Colonic mucosa (tissue), 4 donors: Measurements from ENCODE around the gene BZW1. TPM values are rescaled to one million over a fixed set of nuclear protein-coding genes. Genes with fewer than 3 reads are reported as not detected.

Experiments
- DNase-seq: peaks from one replicate; pipeline ENCODE4 v3.0.0-alpha.2; 2020
- H3K27ac ChIP-seq: fragments of 200-600 bp; one replicate; pipeline ENCODE4 v1.8.0; 2021
- H3K27me3 ChIP-seq: fragments of 200-600 bp; one replicate; pipeline ENCODE4 v1.8.0; 2021
- H3K36me3 ChIP-seq: fragments of 200-600 bp; one replicate; pipeline ENCODE4 v1.8.0; 2021
- H3K4me1 ChIP-seq: fragments of 200-600 bp; one replicate; pipeline ENCODE4 v1.8.0; 2021; ENCODE audit warnings: mild to moderate bottlenecking
- H3K4me3 ChIP-seq: fragments of 200-600 bp; one replicate; pipeline ENCODE4 v1.8.0; 2021
- H3K9ac ChIP-seq, 2 donors: one replicate each; pipeline ENCODE4 v1.7.0; 2013; ENCODE audit warnings: control low read depth in 2 of 2, low read depth in 2 of 2, low read length in 2 of 2
- H3K9me3 ChIP-seq: fragments of 200-600 bp; one replicate; pipeline ENCODE4 v1.8.0; 2021
- intact Hi-C: fragments of 100-400 bp; cut with DNase I; formaldehyde crosslinking; loops from one replicate; pipeline ENCODE4 v1.14.1; 2022
- total RNA-seq, 2 donors: library from RNA; stranded (reverse); fragmentation: NEBNext Ultra II Directional in 1 of 2; extraction: Animal tissue kit (Norgen Biotek cat#: 25700) in 1 of 2; gene quantifications; one replicate each; pipeline ENCODE4 v1.2.1, GENCODE V29; 2021
- TF ChIP-seq, protein P1 (sequence below): fragments of 200-600 bp; IDR thresholded peaks from one replicate; pipeline ENCODE4 v1.8.0; 2022; ENCODE audit warnings: antibody characterized with exemption, mild to moderate bottlenecking
- donor health status: healthy.
- donor health status: DM: no; HTN: no; CAD: no.
- donor health status: DM: no; HTN: no; CAD: no.

Gene BZW1
- total RNA-seq, 2 donors from 2014 or later = 253 to 257 TPM

DNA sequence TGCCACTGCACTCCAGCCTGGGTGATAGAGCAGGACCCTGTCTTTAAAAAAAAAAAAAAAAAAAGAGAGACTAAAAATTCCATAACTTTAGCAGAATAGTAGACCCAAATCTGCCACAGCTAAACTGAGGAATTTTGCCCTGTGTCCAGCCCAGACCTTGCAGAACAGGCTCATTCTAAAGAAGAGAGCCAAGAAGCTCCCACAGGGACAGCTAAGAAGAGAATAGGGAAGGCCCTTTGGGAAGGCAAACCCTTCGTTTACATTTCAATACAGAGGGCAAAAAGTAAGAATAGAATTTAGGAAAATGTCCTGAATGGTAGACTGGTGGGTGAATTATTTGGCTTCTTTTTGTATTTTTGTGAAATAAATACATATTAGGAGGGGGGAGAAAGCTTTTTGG, 21.5 kb upstream of the BZW1 start:
- DNase-seq = no peak
- intact Hi-C loops = no loop called here
- Histone ChIP-seq H3K27ac (no peak overlapping the region), H3K4me3 (no peak overlapping the region), H3K9me3 (no peaks in the 10 kb centered on the region), H3K27me3 (no peaks in the 10 kb centered on the region), H3K9ac (no peak overlapping the region), H3K36me3 (no peaks in the 10 kb centered on the region), H3K4me1 (no peaks in the 10 kb centered on the region)
- TF ChIP-seq, protein P1, sequence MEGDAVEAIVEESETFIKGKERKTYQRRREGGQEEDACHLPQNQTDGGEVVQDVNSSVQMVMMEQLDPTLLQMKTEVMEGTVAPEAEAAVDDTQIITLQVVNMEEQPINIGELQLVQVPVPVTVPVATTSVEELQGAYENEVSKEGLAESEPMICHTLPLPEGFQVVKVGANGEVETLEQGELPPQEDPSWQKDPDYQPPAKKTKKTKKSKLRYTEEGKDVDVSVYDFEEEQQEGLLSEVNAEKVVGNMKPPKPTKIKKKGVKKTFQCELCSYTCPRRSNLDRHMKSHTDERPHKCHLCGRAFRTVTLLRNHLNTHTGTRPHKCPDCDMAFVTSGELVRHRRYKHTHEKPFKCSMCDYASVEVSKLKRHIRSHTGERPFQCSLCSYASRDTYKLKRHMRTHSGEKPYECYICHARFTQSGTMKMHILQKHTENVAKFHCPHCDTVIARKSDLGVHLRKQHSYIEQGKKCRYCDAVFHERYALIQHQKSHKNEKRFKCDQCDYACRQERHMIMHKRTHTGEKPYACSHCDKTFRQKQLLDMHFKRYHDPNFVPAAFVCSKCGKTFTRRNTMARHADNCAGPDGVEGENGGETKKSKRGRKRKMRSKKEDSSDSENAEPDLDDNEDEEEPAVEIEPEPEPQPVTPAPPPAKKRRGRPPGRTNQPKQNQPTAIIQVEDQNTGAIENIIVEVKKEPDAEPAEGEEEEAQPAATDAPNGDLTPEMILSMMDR = no peak

DNA sequence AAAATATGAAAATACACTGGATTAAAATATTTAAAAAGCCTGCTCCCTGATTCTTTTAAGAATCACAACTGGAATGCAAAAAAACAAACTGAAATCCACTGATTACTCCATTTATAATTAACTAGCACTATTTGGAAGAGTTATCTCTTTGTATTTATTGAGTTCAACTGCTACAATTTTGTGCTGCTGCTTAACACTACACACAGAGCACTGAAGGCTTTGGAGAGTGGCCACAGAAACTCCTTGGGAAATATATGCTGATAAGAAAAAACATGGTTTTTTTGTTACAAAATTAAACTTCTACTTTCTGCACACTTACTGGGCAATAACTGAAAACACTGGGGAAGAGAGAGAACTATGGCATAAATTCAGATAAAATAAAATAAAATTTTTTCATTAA, 19.8 kb upstream of the BZW1 start:
- DNase-seq = no peak

DNA sequence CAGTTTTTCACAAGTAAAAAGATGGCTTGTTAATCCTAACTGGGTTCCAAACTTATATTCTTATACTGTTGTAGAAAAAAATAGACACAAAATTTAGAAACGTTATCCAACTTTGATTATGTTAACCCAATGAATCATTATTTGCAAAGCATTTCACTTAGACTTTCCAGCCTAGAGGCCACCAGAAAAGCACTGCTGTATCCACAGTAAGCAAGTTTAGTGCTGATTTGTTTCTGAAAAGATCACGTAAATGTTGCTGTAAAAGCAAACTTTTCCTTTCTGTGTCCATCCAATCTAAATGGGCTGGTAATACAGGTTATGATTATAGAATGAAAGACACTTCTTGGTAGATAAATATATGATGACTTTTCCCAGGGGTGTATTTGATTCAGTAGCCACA, 17.6 kb upstream of the BZW1 start:
- no peaks in the 10 kb centered on the region for H3K36me3 ChIP-seq
- H3K27ac ChIP-seq = no peak overlapping the region
- H3K4me1 ChIP-seq = no peaks in the 10 kb centered on the region
- H3K9ac ChIP-seq = no peak overlapping the region
- H3K27me3 ChIP-seq = no peaks in the 10 kb centered on the region
- no peaks in the 10 kb centered on the region for H3K9me3 ChIP-seq
- intact Hi-C loops = no loop called here
- DNase-seq = no peak
- TF ChIP-seq, protein P1 = no peak
- H3K4me3 ChIP-seq = no peak overlapping the region

More for the DNA sequence above, 19.8 kb upstream of the BZW1 start:
- Histone ChIP-seq H3K4me1 (no peaks in the 10 kb centered on the region), H3K9me3 (no peaks in the 10 kb centered on the region), H3K36me3 (no peaks in the 10 kb centered on the region), H3K27ac (no peak overlapping the region), H3K27me3 (no peaks in the 10 kb centered on the region), H3K9ac (no peak overlapping the region), H3K4me3 (no peak overlapping the region)
- intact Hi-C loops = no loop called here
- TF ChIP-seq, protein P1 = no peak

DNA sequence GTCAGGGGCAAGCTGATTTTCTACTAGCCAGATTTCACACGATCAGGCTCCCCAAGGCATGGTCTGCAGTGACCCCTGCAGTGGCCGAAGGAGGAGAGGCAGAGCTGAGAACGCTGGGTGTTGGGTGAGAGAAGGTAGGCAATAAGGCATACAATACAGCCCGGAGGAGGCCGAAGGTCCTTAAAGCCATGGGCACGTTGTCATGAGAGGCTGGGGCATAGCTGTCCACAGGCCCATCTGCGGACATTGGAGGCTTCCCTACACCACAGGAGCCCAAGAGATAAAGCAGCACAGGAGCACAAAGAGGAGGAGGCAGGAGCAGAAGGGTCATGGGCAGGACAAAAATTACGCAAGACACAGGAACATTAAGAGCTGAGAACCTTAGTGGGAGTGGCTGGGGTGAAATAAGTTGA, 16.7 kb upstream of the BZW1 start:
- H3K4me1 ChIP-seq = no peaks in the 10 kb centered on the region
- no peaks in the 10 kb centered on the region for H3K36me3 ChIP-seq
- H3K4me3 ChIP-seq = no peak overlapping the region
- TF ChIP-seq, protein P1 = no peak
- no peak for DNase-seq
- H3K27ac ChIP-seq = no peak overlapping the region
- no peaks in the 10 kb centered on the region for H3K9me3 ChIP-seq
- H3K9ac ChIP-seq = no peak overlapping the region
- H3K27me3 ChIP-seq = no peaks in the 10 kb centered on the region
- intact Hi-C loops = no loop called here

DNA sequence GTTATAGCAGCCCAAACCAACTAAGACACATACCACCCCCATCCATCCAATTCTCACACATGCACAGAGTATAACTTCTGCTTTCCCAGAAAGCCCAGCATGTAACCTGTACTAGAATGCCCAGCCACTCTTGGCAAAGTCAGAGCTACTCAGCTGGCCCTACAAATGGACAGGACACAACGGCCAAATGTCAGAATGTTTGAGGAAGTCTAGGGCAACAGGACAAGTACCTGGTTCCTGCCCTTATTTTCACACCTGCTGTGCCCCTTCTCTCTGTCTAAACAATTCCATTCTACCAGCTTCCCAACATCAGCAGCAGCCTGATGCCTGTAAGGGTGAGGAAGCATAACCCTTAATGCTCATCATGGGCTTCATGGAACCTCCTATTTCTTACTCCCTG, 15.1 kb upstream of the BZW1 start:
- H3K4me3 ChIP-seq = no peak overlapping the region
- no peaks in the 10 kb centered on the region for H3K4me1 ChIP-seq
- no peaks in the 10 kb centered on the region for H3K9me3 ChIP-seq
- no peak overlapping the region for H3K27ac ChIP-seq
- no peak overlapping the region for H3K9ac ChIP-seq
- no peaks in the 10 kb centered on the region for H3K27me3 ChIP-seq
- intact Hi-C loops = no loop called here
- TF ChIP-seq, protein P1 = no peak
- H3K36me3 ChIP-seq = no peaks in the 10 kb centered on the region
- no peak for DNase-seq
